Pulmonary artery endothelial cell (primary cell): ENCODE results near the gene ATP2A2. TPM values are rescaled to one million over a fixed set of nuclear protein-coding genes. Genes with fewer than 3 reads are reported as not detected.
"Not testable (repeated sequence)": the region's sequence is repeated elsewhere in the genome, so short reads cannot be mapped to it uniquely, and the experiment has no call there.

Experiments used
- DNase-seq: peaks from one replicate; pipeline ENCODE4 v3.0.0-alpha.2; 2011; ENCODE audit warnings: low read depth, low spot score
- total RNA-seq: library from RNA; depleted of rRNA; stranded (reverse); fragments of >200 nt; gene quantifications from 2 replicates; pipeline ENCODE4 v1.2.3, GENCODE V29; 2014

The ATP2A2 gene
- total RNA-seq, 1 donor from 2014 or later, result 117 TPM

GRCh38 chr12:110367181-110367864, 86.3 kb downstream of the ATP2A2 start:
- no peak for DNase-seq

GRCh38 chr12:110369992-110370391, 88.9 kb downstream of the ATP2A2 start:
- DNase-seq, result no peak

- DNase-seq, result no peak
These were observed 89.7 kb downstream of the ATP2A2 start for GRCh38 chr12:110370732-110371231.

GRCh38 chr12:110371408-110372055, 90.5 kb downstream of the ATP2A2 start:
- no peak for DNase-seq

- DNase-seq, result no peak
These were observed 91.0 kb downstream of the ATP2A2 start for GRCh38 chr12:110372056-110372425.

- no peak for DNase-seq
These were observed 92.0 kb downstream of the ATP2A2 start for GRCh38 chr12:110373025-110373424.

DNA sequence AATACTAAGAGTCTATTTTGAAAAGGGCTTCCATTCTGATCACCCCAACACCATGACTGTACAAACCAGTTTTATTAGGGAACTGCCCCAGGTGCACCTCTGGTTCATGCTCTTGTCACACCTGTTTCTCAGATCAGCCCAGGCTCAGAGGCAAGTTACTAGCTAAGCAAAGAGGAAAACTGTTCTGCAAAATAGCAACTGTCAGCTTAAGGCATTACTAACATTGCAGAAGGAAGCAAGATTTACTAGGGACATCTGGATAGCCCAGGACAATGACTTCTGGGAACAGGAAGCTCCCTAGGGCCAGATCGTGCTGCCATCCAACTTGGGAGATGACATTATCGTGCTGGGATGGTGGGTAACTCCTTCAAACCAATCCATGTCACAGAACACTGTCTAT, 92.4 kb downstream of the ATP2A2 start:
- no peak for DNase-seq

DNA sequence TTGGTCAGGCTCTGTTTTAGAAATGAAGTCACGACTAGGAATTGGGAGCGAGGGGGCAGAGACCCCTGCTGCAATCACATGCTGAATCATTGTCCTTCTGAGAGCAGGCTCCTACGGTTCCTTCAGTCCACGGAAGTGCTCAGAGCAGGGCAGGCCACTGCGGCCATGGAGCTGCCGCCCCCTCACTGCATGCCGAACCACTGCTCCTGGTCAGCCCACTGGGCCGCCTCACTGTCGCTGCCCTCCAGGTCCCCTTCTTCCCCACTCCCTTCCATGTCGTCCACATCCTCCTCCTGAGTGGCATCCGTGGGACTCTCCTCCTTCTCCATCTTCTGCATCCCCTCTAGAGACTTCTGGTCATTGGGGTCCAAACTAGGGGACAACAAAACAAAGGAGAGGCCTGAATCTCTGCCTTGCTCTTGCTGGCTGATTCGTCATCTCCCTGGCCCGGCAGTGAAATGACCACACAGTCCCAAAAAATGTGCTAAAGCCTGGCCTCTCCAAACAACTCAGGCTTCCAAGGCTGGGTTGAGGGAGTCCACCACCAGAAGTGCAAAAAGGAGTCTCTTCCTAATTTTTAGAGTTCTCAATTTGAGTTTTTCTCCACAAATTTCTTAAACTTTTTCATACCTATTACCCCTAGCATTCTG, 93.0 kb downstream of the ATP2A2 start:
- DNase-seq, result no peak

GRCh38 chr12:110378131-110378790, 97.2 kb downstream of the ATP2A2 start:
- not testable (repeated sequence) for DNase-seq

DNA sequence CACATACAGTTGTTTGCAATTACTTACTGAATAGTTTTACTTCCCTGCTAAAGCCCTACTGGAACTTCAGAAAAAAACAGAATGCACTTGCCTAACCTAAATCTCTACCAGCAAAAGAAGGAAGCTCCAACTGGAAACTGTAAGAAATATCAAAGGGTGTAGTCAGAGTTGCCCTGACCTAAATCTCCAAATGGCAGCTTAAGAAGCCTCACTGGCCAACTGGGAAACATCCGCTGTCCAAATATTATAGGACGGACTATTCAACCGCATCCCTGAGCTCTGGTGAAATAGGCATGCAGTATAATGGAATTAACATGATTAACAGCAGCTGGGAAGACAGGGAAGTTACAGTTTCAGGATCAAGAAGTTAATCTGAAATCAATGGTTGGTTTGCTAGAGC, 98.2 kb downstream of the ATP2A2 start:
- DNase-seq, result no peak

DNA sequence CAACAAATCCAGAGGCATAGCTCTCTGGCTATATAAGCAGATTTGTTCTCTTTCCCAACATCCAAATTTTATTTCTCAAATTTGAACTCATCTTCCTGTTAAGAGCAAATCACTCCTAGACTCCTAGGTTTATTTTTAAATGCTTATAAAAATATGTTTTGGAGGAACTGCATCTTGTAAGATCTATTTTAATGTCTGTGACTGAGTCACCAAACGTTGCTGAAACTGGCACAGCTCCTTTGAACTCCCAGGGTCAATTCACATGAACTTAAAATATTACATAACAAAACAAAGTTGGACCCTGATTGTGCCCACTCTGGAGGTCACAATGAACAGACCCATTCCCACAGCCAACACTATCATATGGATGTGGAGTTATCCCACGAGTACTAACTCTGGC, 98.6 kb downstream of the ATP2A2 start:
- DNase-seq, result no peak

DNA sequence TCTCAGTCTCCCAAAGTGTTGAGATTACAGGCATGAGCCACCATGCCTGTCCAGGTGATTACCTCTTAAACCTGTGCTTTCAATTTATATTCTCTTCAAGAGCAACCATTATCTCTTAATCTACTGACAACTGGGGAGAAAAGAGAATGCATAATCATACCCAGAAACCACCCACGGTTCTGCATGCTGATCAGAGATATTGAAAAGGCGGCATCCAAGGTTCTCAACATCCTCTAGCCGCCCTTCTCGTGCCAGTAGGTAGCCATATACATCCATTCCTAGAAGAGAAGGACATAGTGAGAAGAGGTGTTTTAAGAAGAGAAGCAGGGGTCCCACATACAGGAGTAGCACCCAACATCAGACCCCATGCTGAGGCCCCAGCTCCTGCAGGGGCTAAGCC, 101.6 kb downstream of the ATP2A2 start:
- no peak for DNase-seq

Other genes with a start within 250 kb of the ATP2A2 start
- 17.2 and 19.1 TPM in 2 replicates for gene C12orf76, start 232.7 kb upstream of the ATP2A2 start, total RNA-seq
- 8.2 and 8.4 TPM in 2 replicates for gene IFT81, start 156.9 kb upstream of the ATP2A2 start, total RNA-seq
- 45.1 and 78.9 TPM in 2 replicates for gene ANAPC7, start 122.5 kb downstream of the ATP2A2 start, total RNA-seq
- gene ARPC3, start 169.1 kb downstream of the ATP2A2 start, total RNA-seq, result 232 and 246 TPM in 2 replicates
- gene GPN3, start 187.0 kb downstream of the ATP2A2 start, total RNA-seq, result 19.7 and 37.7 TPM in 2 replicates
- 17.1 and 17.9 TPM in 2 replicates for gene FAM216A, start 187.6 kb downstream of the ATP2A2 start, total RNA-seq
- 70.8 and 117 TPM in 2 replicates for gene VPS29, start 220.9 kb downstream of the ATP2A2 start, total RNA-seq
- 0.25 and 0.40 TPM in 2 replicates for gene RAD9B, start 221.1 kb downstream of the ATP2A2 start, total RNA-seq